Prostate gland (tissue), 2 donors: ENCODE results near the gene GRIP2. TPM values are rescaled to one million over a fixed set of nuclear protein-coding genes. Genes with fewer than 3 reads are reported as not detected.
A peak's percentile ranks its signal among the peaks of the same experiment; 100 is the strongest.

ENCODE experiments used
- DNase-seq: peaks from one replicate; pipeline ENCODE4 v3.0.0-alpha.2; 2019; ENCODE audit warnings: low spot score
- H3K27ac ChIP-seq, 2 donors: fragments of 200-600 bp; sonication (generic); 2 replicates each; pipeline ENCODE4 v1.5.1; 2017 to 2019
- H3K27me3 ChIP-seq: fragments of 200-600 bp; sonication (generic); replicated peaks from 2 replicates; pipeline ENCODE4 v1.5.1; 2019; ENCODE audit not compliant: insufficient read depth
- H3K36me3 ChIP-seq, 2 donors: fragments of 200-600 bp; sonication (generic); 1 replicate in 1 of 2; 2 replicates in 1 of 2; pipeline versions ENCODE4 v1.5.1 to v1.8.1; 2017 to 2019
- H3K4me1 ChIP-seq: fragments of 200-600 bp; sonication (generic); replicated peaks from 2 replicates; pipeline ENCODE4 v1.5.1; 2019
- H3K4me3 ChIP-seq, 2 donors: fragments of 200-600 bp; sonication (generic); 2 replicates each; pipeline ENCODE4 v1.5.1; 2017 to 2019
- H3K9me3 ChIP-seq: fragments of 200-600 bp; sonication (generic); 2 replicates; pipeline ENCODE4 v1.5.1; 2017
- CTCF ChIP-seq, 4 experiments: fragments of 200-600 bp in 2 of 4; fragments of 450-650 bp in 2 of 4; sonication (generic) in 2 of 4; IDR thresholded peaks; 1 replicate in 3 of 4; 2 replicates in 1 of 4; pipeline ENCODE4 v1.5.1; 2016 to 2019; ENCODE audit warnings: antibody characterized with exemption in 4 of 4, mild to moderate bottlenecking in 2 of 4, moderate library complexity in 2 of 4
- POLR2A ChIP-seq: fragments of 450-650 bp; IDR thresholded peaks from one replicate; pipeline ENCODE4 v1.6.1; 2016; ENCODE audit warnings: antibody characterized with exemption, mild to moderate bottlenecking
- POLR2AphosphoS5 ChIP-seq: sonication (generic); formaldehyde crosslinking; IDR thresholded peaks from one replicate; pipeline ENCODE4 v1.6.1; 2017; ENCODE audit warnings: antibody characterized with exemption
- WGBS: methylation state at CpG from one replicate; pipeline ENCODE4 v1.1.5; 2018; 5-methylcytosine and 5-hydroxymethylcytosine counted together
- intact Hi-C: fragments of 100-400 bp; cut with DNase I; formaldehyde crosslinking; loops from one replicate; pipeline ENCODE4 v1.14.2; 2022
- total RNA-seq, 2 donors: library from RNA; depleted of rRNA; stranded (reverse); fragments of >200 nt; gene quantifications; one replicate each; pipeline ENCODE4 v1.1.0, GENCODE V29; 2016

GRIP2 gene
- total RNA-seq, 2 donors from 2014 or later: 0.27 to 0.62 TPM

GRCh38 chr3:14511623-14512280 is 28.4 kb downstream of the GRIP2 start:
- DNase-seq: no peak
- intact Hi-C loops: no loop called here
- Histone ChIP-seq H3K27me3 (no peaks in the 10 kb centered on the region), H3K9me3 (no peaks in the 10 kb centered on the region), H3K36me3 (no peaks in the 10 kb centered on the region), H3K27ac (no peak overlapping the region), H3K4me1 (no peaks in the 10 kb centered on the region), H3K4me3 (no peak overlapping the region)
- WGBS: 52% methylated on average over 12 of the region's 12 CpGs
- TF ChIP-seq POLR2A (no peak), CTCF (IDR thresholded peaks at IDR 0.05) (no peak), POLR2AphosphoS5 (no peak)

GRCh38 chr3:14510838-14511622 is 29.1 kb downstream of the GRIP2 start:
- Histone ChIP-seq H3K4me3 (no peak overlapping the region), H3K9me3 (no peaks in the 10 kb centered on the region), H3K27me3 (no peaks in the 10 kb centered on the region), H3K36me3 (no peaks in the 10 kb centered on the region), H3K27ac (no peak overlapping the region), H3K4me1 (no peaks in the 10 kb centered on the region)
- intact Hi-C loops: no loop called here
- 90% methylated on average over 23 of the region's 23 CpGs for WGBS
- DNase-seq: no peak
- no peak for TF ChIP-seq POLR2AphosphoS5
- no peak for TF ChIP-seq POLR2A
- TF ChIP-seq CTCF (IDR thresholded peaks at IDR 0.05): no peak

GRCh38 chr3:14509796-14510100 is 30.4 kb downstream of the GRIP2 start:
- intact Hi-C loops: loop anchor here (2.0 kb wide), 2 partner anchors 37 to 411 kb away; no protein-coding TSS in a partner anchor
- TF ChIP-seq POLR2AphosphoS5 (no peak), CTCF (IDR thresholded peaks at IDR 0.05) (no peak), POLR2A (no peak)
- WGBS: 94% methylated on average over 9 of the region's 10 CpGs
- no peaks in the 10 kb centered on the region for H3K27me3 ChIP-seq
- H3K4me1 ChIP-seq: no peaks in the 10 kb centered on the region
- DNase-seq: no peak
- H3K27ac ChIP-seq: no peak overlapping the region
- H3K9me3 ChIP-seq: no peaks in the 10 kb centered on the region
- H3K36me3 ChIP-seq: no peaks in the 10 kb centered on the region
- H3K4me3 ChIP-seq: no peak overlapping the region

GRCh38 chr3:14508966-14509795 is 31.0 kb downstream of the GRIP2 start:
- no peaks in the 10 kb centered on the region for H3K36me3 ChIP-seq
- intact Hi-C loops: loop anchor here (2.0 kb wide), 2 partner anchors 38 to 412 kb away; no protein-coding TSS in a partner anchor
- H3K4me1 ChIP-seq: no peaks in the 10 kb centered on the region

More at GRCh38 chr3:14508966-14509795, 31.0 kb downstream of the GRIP2 start:
- H3K9me3 ChIP-seq: no peaks in the 10 kb centered on the region
- H3K4me3 ChIP-seq: no peak overlapping the region
- H3K27me3 ChIP-seq: no peaks in the 10 kb centered on the region
- no peak overlapping the region for H3K27ac ChIP-seq
- peak; percentile 33 for DNase-seq
- peak; percentile 76 to 98 (median 86) for TF ChIP-seq CTCF (IDR thresholded peaks at IDR 0.05)
- no peak for TF ChIP-seq POLR2AphosphoS5
- no peak for TF ChIP-seq POLR2A
- WGBS: 25% methylated on average over 22 of the region's 22 CpGs
